DOHH2 (cell line): ENCODE results near the gene WFDC1.

Experiments used
- EZH2phosphoT487 ChIP-seq: fragments of 200-600 bp; sonication (generic); IDR thresholded peaks from 2 replicates; pipeline ENCODE4 v1.6.1; 2017; ENCODE audit warnings: borderline replicate concordance, mild to moderate bottlenecking, antibody characterized with exemption, low read length, moderate library complexity, mixed read lengths
- TF ChIP-seq, protein P1 (sequence below): fragments of 200-600 bp; sonication (generic); IDR thresholded peaks from one replicate; pipeline ENCODE4 v1.5.1; 2014; ENCODE audit warnings: antibody characterized with exemption, mild to moderate bottlenecking, low read depth, low read length; ENCODE audit not compliant: poor library complexity, severe bottlenecking

GRCh38 chr16:84259691-84260090 lies 35.0 kb upstream of the WFDC1 start:
- TF ChIP-seq, protein P1, sequence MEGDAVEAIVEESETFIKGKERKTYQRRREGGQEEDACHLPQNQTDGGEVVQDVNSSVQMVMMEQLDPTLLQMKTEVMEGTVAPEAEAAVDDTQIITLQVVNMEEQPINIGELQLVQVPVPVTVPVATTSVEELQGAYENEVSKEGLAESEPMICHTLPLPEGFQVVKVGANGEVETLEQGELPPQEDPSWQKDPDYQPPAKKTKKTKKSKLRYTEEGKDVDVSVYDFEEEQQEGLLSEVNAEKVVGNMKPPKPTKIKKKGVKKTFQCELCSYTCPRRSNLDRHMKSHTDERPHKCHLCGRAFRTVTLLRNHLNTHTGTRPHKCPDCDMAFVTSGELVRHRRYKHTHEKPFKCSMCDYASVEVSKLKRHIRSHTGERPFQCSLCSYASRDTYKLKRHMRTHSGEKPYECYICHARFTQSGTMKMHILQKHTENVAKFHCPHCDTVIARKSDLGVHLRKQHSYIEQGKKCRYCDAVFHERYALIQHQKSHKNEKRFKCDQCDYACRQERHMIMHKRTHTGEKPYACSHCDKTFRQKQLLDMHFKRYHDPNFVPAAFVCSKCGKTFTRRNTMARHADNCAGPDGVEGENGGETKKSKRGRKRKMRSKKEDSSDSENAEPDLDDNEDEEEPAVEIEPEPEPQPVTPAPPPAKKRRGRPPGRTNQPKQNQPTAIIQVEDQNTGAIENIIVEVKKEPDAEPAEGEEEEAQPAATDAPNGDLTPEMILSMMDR, result no peak
- TF ChIP-seq EZH2phosphoT487, result no peak
